K562 (cell line): ENCODE measurements around the gene IDS. TPM values are rescaled to one million over a fixed set of nuclear protein-coding genes. Genes with fewer than 3 reads are reported as not detected.

Experiments used
- ATAC-seq: fragments of 200-7000 bp; cut with Tn5 transposase; 3 replicates; pipeline ENCODE4 v1.9.1; 2020; ENCODE audit warnings: moderate library complexity
- BruUV-seq: library from RNA; stranded (reverse); fragments of 400-500 nt; replicated peaks from 2 replicates; lab custom pipeline; 2021; lab: Mats Ljungman, UMichigan
- CTCF ChIA-PET: fragments of 300-600 bp; formaldehyde crosslinking; extraction: SDS; loops from one replicate; lab custom pipeline; 2021; ENCODE audit warnings: low intra/inter-chr PET ratio; lab: Yijun Ruan, JAX
- POLR2A ChIA-PET: fragments of 300-600, 350-650 bp; sonication (Branson Sonifier 250); formaldehyde crosslinking; extraction: SDS; loops from one replicate; lab custom pipeline; 2021; ENCODE audit warnings: antibody characterized with exemption, inconsistent platforms; lab: Yijun Ruan, JAX
- DNase-seq, 4 experiments: peaks; one replicate each; pipeline versions ENCODE4 v3.0.0 to v3.0.0-alpha.2; 2011 to 2018; ENCODE audit warnings: low spot score in 3 of 4, mixed read lengths in 3 of 4; ENCODE audit errors: extremely low read depth in 1 of 4
- FAIRE-seq: peaks from 2 replicates; lab custom pipeline; 2011; peaks lifted over from hg19 to GRCh38; lab: Jason Lieb, UNC
- H2AFZ ChIP-seq: 2 replicates; pipeline ENCODE4 v1.6.0; 2011; ENCODE audit warnings: low read depth, low read length, control low read depth, inconsistent platforms
- H3K27ac ChIP-seq: fragments of 200-600 bp; 3 replicates; pipeline ENCODE4 v1.8.0; 2011; ENCODE audit warnings: low read depth, mild to moderate bottlenecking, control low read depth, inconsistent platforms, low read length, moderate library complexity, mixed read lengths; ENCODE audit errors: extremely low read depth
- H3K27me3 ChIP-seq, 2 experiments: fragments of 300-600 bp in 1 of 2; 2 replicates in 1 of 2; 3 replicates in 1 of 2; pipeline versions ENCODE4 v1.6.0 to v1.8.0; 2011; ENCODE audit warnings: inconsistent platforms in 2 of 2, low read length in 2 of 2, mild to moderate bottlenecking in 1 of 2, mixed read lengths in 1 of 2, moderate library complexity in 1 of 2; ENCODE audit not compliant: control insufficient read depth in 2 of 2, insufficient read depth in 2 of 2
- H3K36me3 ChIP-seq: fragments of 300-600 bp; 3 replicates; pipeline ENCODE4 v1.8.0; 2011; ENCODE audit warnings: mild to moderate bottlenecking, low read length, inconsistent platforms; ENCODE audit not compliant: control insufficient read depth, insufficient read depth
- H3K4me1 ChIP-seq, 2 experiments: fragments of 200-600 bp in 1 of 2; replicated peaks in 1 of 2; 2 replicates in 1 of 2; 3 replicates in 1 of 2; pipeline versions ENCODE4 v1.5.1 to v1.8.0; 2011; ENCODE audit warnings: inconsistent platforms in 2 of 2, low read length in 2 of 2, mild to moderate bottlenecking in 1 of 2, mixed read lengths in 1 of 2, moderate library complexity in 1 of 2; ENCODE audit not compliant: control insufficient read depth in 2 of 2, insufficient read depth in 2 of 2
- H3K4me2 ChIP-seq: 2 replicates; pipeline ENCODE4 v1.6.1; 2011; ENCODE audit warnings: low read length, control low read depth, inconsistent platforms, mixed read lengths; ENCODE audit not compliant: insufficient read depth
- H3K4me3 ChIP-seq: fragments of 200-600 bp; sonication (generic), shearing (Covaris generic); 2 replicates; pipeline ENCODE4 v1.5.1; 2016; ENCODE audit warnings: control low read depth, inconsistent platforms
- H3K79me2 ChIP-seq: fragments of 200-600 bp; 3 replicates; pipeline ENCODE4 v1.8.0; 2011; ENCODE audit warnings: low read length, inconsistent platforms; ENCODE audit not compliant: control insufficient read depth, insufficient read depth
- H3K9ac ChIP-seq, 2 experiments: 2 replicates each; pipeline versions ENCODE4 v1.6.0 to v1.6.1; 2011; ENCODE audit warnings: low read depth in 2 of 2, low read length in 2 of 2, control low read depth in 1 of 2, inconsistent platforms in 1 of 2, mild to moderate bottlenecking in 1 of 2, mixed read lengths in 1 of 2; ENCODE audit not compliant: insufficient read depth in 1 of 2
- H3K9me1 ChIP-seq: one replicate; pipeline ENCODE4 v1.6.0; 2011; ENCODE audit warnings: inconsistent platforms, mild to moderate bottlenecking, low read length, moderate library complexity; ENCODE audit not compliant: control insufficient read depth, insufficient read depth
- H3K9me3 ChIP-seq: replicated peaks from 2 replicates; pipeline ENCODE4 v1.5.1; 2011; ENCODE audit warnings: low read depth, low read length, inconsistent platforms; ENCODE audit not compliant: control insufficient read depth, insufficient read depth
- H4K20me1 ChIP-seq: replicated peaks from 2 replicates; pipeline ENCODE4 v1.6.1; 2011; ENCODE audit warnings: low read length, inconsistent platforms, mixed read lengths; ENCODE audit not compliant: control insufficient read depth, insufficient read depth
- CBFA2T3 ChIP-seq: fragments of 450-650 bp; IDR thresholded peaks from 2 replicates; pipeline ENCODE4 v1.6.1; 2017
- CTCF ChIP-seq, 3 experiments: IDR thresholded peaks in 2 of 3; conservative IDR thresholded peaks in 1 of 3; 2 replicates each; pipeline ENCODE4 v1.5.1; 2011 to 2012; ENCODE audit warnings: low read length in 3 of 3, mild to moderate bottlenecking in 3 of 3, control low read depth in 2 of 3, improper control_type of control experiment in 1 of 3, inconsistent platforms in 1 of 3, low read depth in 1 of 3, mixed read lengths in 1 of 3, moderate library complexity in 1 of 3; ENCODE audit not compliant: insufficient read depth in 2 of 3
- HBP1 ChIP-seq: fragments of 450-650 bp; formaldehyde crosslinking; IDR thresholded peaks from 2 replicates; pipeline ENCODE4 v1.4.0; 2022; ENCODE audit warnings: missing genetic modification characterization
- WGBS: fragments of 100-300 bp; shearing (Covaris generic); methylation state at CpG from one replicate; pipeline ENCODE4 v1.1.6; 2016; ENCODE audit warnings: low coverage, mixed read lengths; ENCODE audit not compliant: insufficient coverage; ENCODE audit errors: missing lambda C conversion rate; 5-methylcytosine and 5-hydroxymethylcytosine counted together
- in situ Hi-C: fragments of 300-500 bp; cut with MboI; formaldehyde crosslinking; loops from 4 replicates; pipeline ENCODE4 v1.15.0; 2018; ENCODE audit warnings: inconsistent platforms, mixed read lengths
- intact Hi-C: fragments of 100-400 bp; cut with micrococcal nuclease; formaldehyde crosslinking; loops from 2 replicates; pipeline ENCODE4 v1.14.2; 2022
- polyA plus RNA-seq, 8 experiments: library from polyadenylated mRNA; depleted of rRNA in 4 of 8; stranded (reverse) in 5 of 8; unstranded in 3 of 8; fragments of >200 nt; fragmentation: Nextera tagmentation in 2 of 8; fragmentation: Illumina TruSeq in 1 of 8; extraction: Ambion mirVana in 2 of 8; extraction: Trizol in 1 of 8; gene quantifications; 2 replicates each; pipeline versions ENCODE4 v1.2.1 to v1.2.3, GENCODE V29; 2011 to 2014; ENCODE audit warnings: inconsistent platforms in 1 of 8, missing spikeins in 1 of 8
- total RNA-seq, 7 experiments: library from RNA; depleted of rRNA in 6 of 7; stranded (reverse); fragments of >200 nt in 6 of 7; fragmentation: Illumina TruSeq in 2 of 7; extraction: Trizol in 2 of 7; gene quantifications; 2 replicates each; pipeline versions ENCODE4 v1.2.1 to v1.2.3, GENCODE V29; 2011 to 2021; ENCODE audit warnings: low replicate concordance in 1 of 7

The IDS gene
- total and polyA plus RNA-seq, 9 of the 15 experiments (the other 6 are each of a cell fraction or from before 2014, with no cell fraction given): 2.0 to 18.6 (median 8.6) TPM

- TF ChIP-seq HBP1 (CRISPR knock-in tag) (no peak), CBFA2T3 (no peak), CTCF (IDR thresholded peaks at IDR 0.05 in 2 of 3, conservative IDR thresholded peaks at IDR 0.05 in 1 of 3; ENCODE audit: insufficient read depth in 2 of 3, low read depth in 1 of 3, low read length in 3 of 3) (0 out of 6 replicates have a peak, but pooled peaks of 1 of the 3 experiments have one; percentile 18)
- Histone ChIP-seq H3K9me1 (no peaks in the 10 kb centered on the region), H3K9me3 (no peaks in the 10 kb centered on the region), H3K4me1 (peaks cover 0 to 5% of the 10 kb centered on the region in 2 experiments; a peak in 2 of 5 replicates), H3K27me3 (no peaks in the 10 kb centered on the region), H3K27ac (no peak overlapping the region), H3K4me3 (no peak overlapping the region), H3K36me3 (no peaks in the 10 kb centered on the region), H3K79me2 (no peaks in the 10 kb centered on the region), H3K4me2 (peak overlapping the region; percentile 18; the same call in 1 of the 2 replicates), H2AFZ (no peak overlapping the region), H4K20me1 (no peaks in the 10 kb centered on the region), H3K9ac (no peak overlapping the region)
- FAIRE-seq (no peak), DNase-seq (no peak), ATAC-seq (peak; percentile 49; the same call in 1 of the 3 replicates)
- BruUV-seq: no TSS peak
- intact Hi-C loops (no loop called here), in situ Hi-C loops (no loop called here)
- 0% methylated on average over 3 of the region's 4 CpGs for WGBS
- ChIA-PET CTCF (no interaction called here), POLR2A (no interaction called here)
Observed at GRCh38 chrX:149433051-149433450, 72.1 kb downstream of the IDS start.

Other genes with a start within 250 kb of the IDS start
- 14.4 and 16.7 TPM in 2 replicates for gene EOLA1, start 35.7 kb upstream of the IDS start, total RNA-seq (2014; rRNA removed)
- 18.0 and 18.1 TPM in 2 replicates for gene EOLA1, start 35.7 kb upstream of the IDS start, total RNA-seq (2014; rRNA removed; fragmentation: Illumina TruSeq; extraction: Trizol)
- 20.8 and 21.6 TPM in 2 replicates for gene EOLA1, start 35.7 kb upstream of the IDS start, total RNA-seq (2015; rRNA removed; fragmentation: Illumina TruSeq; extraction: Trizol)
- 20.9 and 23.0 TPM in 2 replicates for gene EOLA1, start 35.7 kb upstream of the IDS start, total RNA-seq (2021)
- gene EOLA1, start 35.7 kb upstream of the IDS start, polyA plus RNA-seq (2011; rRNA removed): 25.6 and 32.9 TPM in 2 replicates
- 19.5 and 20.7 TPM in 2 replicates for gene EOLA1, start 35.7 kb upstream of the IDS start, polyA plus RNA-seq (2014; fragmentation: Illumina TruSeq; extraction: Trizol)
- gene EOLA1, start 35.7 kb upstream of the IDS start, polyA plus RNA-seq (2014; fragmentation: Nextera tagmentation; extraction: Ambion mirVana): 10 to 100 TPM in 1 of 2 experiments, 1 to 10 TPM in 1; 6.3 to 12.2 TPM
- gene EOLA1, start 35.7 kb upstream of the IDS start, polyA plus RNA-seq (2014; rRNA removed): 17.5 and 18.2 TPM in 2 replicates
- not detected in 2 replicates for gene HSFX3, start 44.6 kb upstream of the IDS start, total RNA-seq (2014; rRNA removed)
- gene HSFX3, start 44.6 kb upstream of the IDS start, total RNA-seq (2014; rRNA removed; fragmentation: Illumina TruSeq; extraction: Trizol): not detected in 2 replicates
- gene HSFX3, start 44.6 kb upstream of the IDS start, total RNA-seq (2015; rRNA removed; fragmentation: Illumina TruSeq; extraction: Trizol): not detected in 2 replicates
- gene HSFX3, start 44.6 kb upstream of the IDS start, total RNA-seq (2021): not detected in 2 replicates
- gene HSFX3, start 44.6 kb upstream of the IDS start, polyA plus RNA-seq (2011; rRNA removed): 0.10 TPM in 1 of 2 replicates, not detected in the other
- not detected in 2 replicates for gene HSFX3, start 44.6 kb upstream of the IDS start, polyA plus RNA-seq (2014; fragmentation: Illumina TruSeq; extraction: Trizol)
- gene HSFX3, start 44.6 kb upstream of the IDS start, polyA plus RNA-seq (2014; fragmentation: Nextera tagmentation; extraction: Ambion mirVana): under 1 TPM in 1 of 2 experiments, not detected in 1; 0.08 TPM
- gene HSFX3, start 44.6 kb upstream of the IDS start, polyA plus RNA-seq (2014; rRNA removed): not detected in 2 replicates
- gene MAGEA9B, start 82.2 kb upstream of the IDS start, total RNA-seq (2014; rRNA removed): 13.4 and 20.6 TPM in 2 replicates
- 9.6 and 11.2 TPM in 2 replicates for gene MAGEA9B, start 82.2 kb upstream of the IDS start, total RNA-seq (2014; rRNA removed; fragmentation: Illumina TruSeq; extraction: Trizol)
- 12.3 and 12.4 TPM in 2 replicates for gene MAGEA9B, start 82.2 kb upstream of the IDS start, total RNA-seq (2015; rRNA removed; fragmentation: Illumina TruSeq; extraction: Trizol)
- 12.8 and 14.9 TPM in 2 replicates for gene MAGEA9B, start 82.2 kb upstream of the IDS start, total RNA-seq (2021)
- gene MAGEA9B, start 82.2 kb upstream of the IDS start, polyA plus RNA-seq (2011; rRNA removed): 11.9 and 31.2 TPM in 2 replicates
- 18.5 and 19.4 TPM in 2 replicates for gene MAGEA9B, start 82.2 kb upstream of the IDS start, polyA plus RNA-seq (2014; fragmentation: Illumina TruSeq; extraction: Trizol)
- 10 to 100 TPM; 11.7 to 14.1 TPM for gene MAGEA9B, start 82.2 kb upstream of the IDS start, polyA plus RNA-seq (2014; fragmentation: Nextera tagmentation; extraction: Ambion mirVana)
- gene MAGEA9B, start 82.2 kb upstream of the IDS start, polyA plus RNA-seq (2014; rRNA removed): 15.7 and 18.2 TPM in 2 replicates
- gene HSFX2, start 90.0 kb upstream of the IDS start, total RNA-seq (2014; rRNA removed): 0.33 TPM in 1 of 2 replicates, not detected in the other
- gene HSFX2, start 90.0 kb upstream of the IDS start, total RNA-seq (2014; rRNA removed; fragmentation: Illumina TruSeq; extraction: Trizol): not detected in 2 replicates
- gene HSFX2, start 90.0 kb upstream of the IDS start, total RNA-seq (2015; rRNA removed; fragmentation: Illumina TruSeq; extraction: Trizol): 0.11 TPM in 1 of 2 replicates, not detected in the other
- gene HSFX2, start 90.0 kb upstream of the IDS start, total RNA-seq (2021): 0.11 TPM in 1 of 2 replicates, not detected in the other
- gene HSFX2, start 90.0 kb upstream of the IDS start, polyA plus RNA-seq (2011; rRNA removed): 0.10 and 0.12 TPM in 2 replicates
- 0.11 TPM in 1 of 2 replicates, not detected in the other for gene HSFX2, start 90.0 kb upstream of the IDS start, polyA plus RNA-seq (2014; fragmentation: Illumina TruSeq; extraction: Trizol)
- gene HSFX2, start 90.0 kb upstream of the IDS start, polyA plus RNA-seq (2014; fragmentation: Nextera tagmentation; extraction: Ambion mirVana): under 1 TPM in 1 of 2 experiments, not detected in 1; 0.18 TPM
- not detected in 2 replicates for gene HSFX2, start 90.0 kb upstream of the IDS start, polyA plus RNA-seq (2014; rRNA removed)
- gene TMEM185A, start 126.5 kb upstream of the IDS start, total RNA-seq (2014; rRNA removed): 2.1 and 4.2 TPM in 2 replicates
- 4.5 and 4.8 TPM in 2 replicates for gene TMEM185A, start 126.5 kb upstream of the IDS start, total RNA-seq (2014; rRNA removed; fragmentation: Illumina TruSeq; extraction: Trizol)
- gene TMEM185A, start 126.5 kb upstream of the IDS start, total RNA-seq (2015; rRNA removed; fragmentation: Illumina TruSeq; extraction: Trizol): 3.7 and 5.9 TPM in 2 replicates
- gene TMEM185A, start 126.5 kb upstream of the IDS start, total RNA-seq (2021): 6.8 and 8.8 TPM in 2 replicates
- gene TMEM185A, start 126.5 kb upstream of the IDS start, polyA plus RNA-seq (2011; rRNA removed): 12.6 and 13.7 TPM in 2 replicates
- gene TMEM185A, start 126.5 kb upstream of the IDS start, polyA plus RNA-seq (2014; fragmentation: Illumina TruSeq; extraction: Trizol): 5.4 and 5.8 TPM in 2 replicates
- gene TMEM185A, start 126.5 kb upstream of the IDS start, polyA plus RNA-seq (2014; fragmentation: Nextera tagmentation; extraction: Ambion mirVana): 1 to 10 TPM in 1 of 2 experiments, under 1 TPM in 1; 0.97 to 1.7 TPM
- 5.7 and 6.4 TPM in 2 replicates for gene TMEM185A, start 126.5 kb upstream of the IDS start, polyA plus RNA-seq (2014; rRNA removed)
- not detected in 2 replicates for gene MAGEA11, start 206.8 kb upstream of the IDS start, total RNA-seq (2014; rRNA removed)
- gene MAGEA11, start 206.8 kb upstream of the IDS start, total RNA-seq (2014; rRNA removed; fragmentation: Illumina TruSeq; extraction: Trizol): not detected in 2 replicates
- not detected in 2 replicates for gene MAGEA11, start 206.8 kb upstream of the IDS start, total RNA-seq (2015; rRNA removed; fragmentation: Illumina TruSeq; extraction: Trizol)
- gene MAGEA11, start 206.8 kb upstream of the IDS start, total RNA-seq (2021): 0.11 TPM in 1 of 2 replicates, not detected in the other
- gene MAGEA11, start 206.8 kb upstream of the IDS start, polyA plus RNA-seq (2011; rRNA removed): 0.11 and 0.18 TPM in 2 replicates
- gene MAGEA11, start 206.8 kb upstream of the IDS start, polyA plus RNA-seq (2014; fragmentation: Illumina TruSeq; extraction: Trizol): not detected in 2 replicates
- gene MAGEA11, start 206.8 kb upstream of the IDS start, polyA plus RNA-seq (2014; fragmentation: Nextera tagmentation; extraction: Ambion mirVana): under 1 TPM in 1 of 2 experiments, not detected in 1; 0.04 TPM
- not detected in 2 replicates for gene MAGEA11, start 206.8 kb upstream of the IDS start, polyA plus RNA-seq (2014; rRNA removed)